HUDEP-2 (cell line): ENCODE measurements around the gene COBL.

ENCODE experiments used
- DNase-seq, 76 experiments: peaks; one replicate each; lab custom pipeline; 2025; ENCODE audit not compliant: unreplicated experiment in 76 of 76; lab: John Stamatoyannopoulos, UW

COBL gene

DNA sequence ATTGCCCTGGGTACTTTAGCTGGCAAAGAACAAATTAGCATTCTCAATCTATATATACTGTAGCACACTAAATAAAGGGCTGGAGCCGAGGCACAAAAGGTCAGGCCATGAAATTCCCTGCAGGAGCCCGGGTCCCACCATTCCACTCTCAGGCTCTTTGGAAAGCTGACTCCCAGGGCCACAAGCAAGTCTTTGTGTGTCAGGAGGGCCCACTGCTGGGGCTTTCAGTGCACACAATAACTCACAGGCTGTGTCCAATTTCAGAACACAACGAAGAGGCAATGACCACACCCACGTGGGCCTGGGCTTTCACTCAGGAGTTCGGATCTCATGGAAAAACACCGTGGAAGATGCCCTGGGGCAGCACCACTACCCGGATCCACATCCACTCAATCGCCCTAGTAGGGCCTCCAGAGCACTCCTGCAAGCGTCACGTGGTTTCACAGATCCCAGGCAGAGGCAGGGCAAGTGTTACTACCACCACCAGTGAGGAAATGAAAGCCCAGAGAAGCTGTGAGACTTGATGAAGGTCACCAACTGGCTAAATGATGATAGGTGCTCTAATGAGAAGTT is 60.3 kb downstream of the COBL start:
- no peak for DNase-seq

DNA sequence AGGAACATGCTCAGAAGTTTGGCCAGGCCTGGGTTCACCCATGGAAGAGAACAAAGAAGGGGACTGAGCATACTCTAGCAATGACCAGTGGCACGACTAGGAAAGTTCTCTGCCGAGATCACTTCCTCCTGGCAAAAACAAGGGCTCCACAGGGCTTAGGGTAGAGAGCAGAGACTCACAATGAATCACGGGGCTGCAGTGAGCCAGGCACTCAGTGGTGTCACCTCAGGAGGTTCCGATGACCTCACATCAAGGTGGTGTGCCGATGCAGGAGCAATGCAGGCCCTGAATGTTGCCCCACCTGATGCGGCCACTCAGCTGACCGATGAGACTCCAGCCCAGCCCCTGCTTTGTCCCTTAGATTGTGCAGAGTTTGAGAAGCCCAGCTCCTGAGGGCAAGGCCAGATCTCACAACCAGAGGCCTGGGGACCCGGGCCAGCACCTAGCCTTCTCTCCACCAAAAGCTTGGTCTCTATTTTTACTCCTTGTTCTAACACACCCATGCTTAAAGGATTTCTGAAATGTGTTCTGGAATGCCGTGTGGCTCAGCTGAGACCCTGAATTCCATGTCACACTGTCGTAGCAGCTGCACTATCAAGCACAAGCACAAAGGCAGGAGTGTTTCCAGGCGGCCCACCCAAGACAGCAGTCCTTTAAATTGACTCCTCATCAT is 60.9 kb downstream of the COBL start:
- DNase-seq: no peak

DNA sequence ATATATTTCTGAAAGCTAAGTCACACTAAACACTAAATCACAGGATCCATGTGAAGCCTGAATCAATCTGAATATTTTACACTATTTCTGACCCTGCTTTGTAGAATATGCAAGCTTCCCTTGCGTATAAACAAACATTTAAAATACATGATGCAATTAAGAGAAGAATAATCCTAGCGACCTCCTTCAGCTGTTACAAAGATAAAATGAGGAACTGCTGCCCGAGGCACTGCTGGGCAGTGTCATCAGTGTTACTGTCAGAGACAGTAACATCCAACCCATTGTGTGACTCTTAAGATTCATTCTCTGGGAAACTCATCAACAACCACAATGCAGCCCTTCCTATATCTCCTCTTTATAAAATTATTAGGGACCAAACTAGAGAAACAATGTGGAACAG is 61.6 kb downstream of the COBL start:
- no peak for DNase-seq

DNA sequence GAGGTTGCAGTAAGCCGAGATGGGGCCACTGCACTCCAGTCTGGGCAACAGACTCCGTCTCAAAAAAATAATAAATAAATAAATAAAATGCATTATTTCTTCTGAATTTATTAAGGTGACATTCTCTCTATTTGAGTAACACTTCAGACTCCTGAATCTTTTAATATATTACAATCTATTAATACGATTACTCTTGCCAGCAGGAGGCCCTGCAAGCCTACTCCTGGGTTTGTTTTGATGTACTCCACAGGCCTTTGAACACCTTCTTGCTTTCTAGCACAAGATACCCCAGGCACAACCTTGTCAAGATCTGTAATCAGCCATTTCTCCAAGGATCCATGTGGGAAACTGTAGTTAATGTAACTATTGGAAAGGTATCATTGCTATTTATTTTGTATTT is 63.5 kb downstream of the COBL start:
- no peak for DNase-seq

DNA sequence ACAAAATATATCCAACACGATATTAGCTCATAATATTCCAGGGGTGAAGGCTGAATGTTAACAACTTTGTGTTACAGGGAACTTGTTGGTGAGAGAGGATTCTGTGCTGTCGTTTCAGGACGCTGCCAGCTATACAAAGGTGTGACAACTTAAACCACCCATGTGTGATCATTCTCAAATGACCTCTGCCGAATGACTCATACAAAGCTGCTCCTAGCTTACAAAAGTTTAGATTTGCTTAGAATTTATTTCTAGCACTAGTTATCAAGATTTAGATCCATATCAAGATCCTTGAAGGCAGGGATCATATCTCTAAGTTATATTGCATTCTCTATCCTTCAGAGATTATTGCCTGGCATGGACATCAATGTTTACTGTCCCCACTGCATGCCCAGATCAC is 65.3 kb downstream of the COBL start:
- no peak for DNase-seq

DNA sequence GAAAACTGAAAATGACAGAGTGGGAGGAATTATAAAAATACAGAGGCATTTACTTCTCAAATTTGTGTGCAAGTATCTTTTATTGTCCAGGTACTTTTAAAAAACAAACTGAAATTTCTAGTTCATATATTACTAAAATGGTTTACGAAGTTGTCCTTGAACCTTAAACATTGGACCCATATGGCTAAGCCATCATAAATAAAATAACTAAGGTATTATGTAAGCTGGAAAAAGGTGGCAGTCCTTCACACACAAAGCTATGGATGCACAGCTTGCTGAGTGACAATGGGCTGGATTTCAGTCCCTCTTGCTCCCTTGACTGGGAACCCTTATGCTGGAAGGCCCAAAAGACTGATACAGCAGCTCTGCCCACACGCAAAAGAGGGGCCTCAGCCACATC is 66.1 kb downstream of the COBL start:
- no peak for DNase-seq

DNA sequence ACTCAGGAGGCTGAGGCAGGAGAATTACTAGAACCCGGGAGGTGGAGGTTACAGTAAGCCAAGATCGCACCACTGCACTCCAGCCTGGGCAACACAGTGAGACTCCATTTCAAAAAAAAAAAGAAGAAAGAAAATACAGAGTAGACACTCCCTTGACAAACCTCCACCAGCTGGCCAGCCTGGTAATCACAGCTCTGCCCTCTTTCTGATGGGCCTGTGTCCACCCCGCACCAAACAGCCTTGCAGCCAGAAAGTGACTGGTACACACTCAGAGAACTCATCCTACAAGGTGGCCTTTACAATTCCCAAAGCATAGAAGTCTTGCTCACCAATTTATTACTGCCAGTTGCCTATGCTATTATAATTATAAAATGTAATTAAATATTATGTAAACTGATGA is 66.6 kb downstream of the COBL start:
- no peak for DNase-seq

DNA sequence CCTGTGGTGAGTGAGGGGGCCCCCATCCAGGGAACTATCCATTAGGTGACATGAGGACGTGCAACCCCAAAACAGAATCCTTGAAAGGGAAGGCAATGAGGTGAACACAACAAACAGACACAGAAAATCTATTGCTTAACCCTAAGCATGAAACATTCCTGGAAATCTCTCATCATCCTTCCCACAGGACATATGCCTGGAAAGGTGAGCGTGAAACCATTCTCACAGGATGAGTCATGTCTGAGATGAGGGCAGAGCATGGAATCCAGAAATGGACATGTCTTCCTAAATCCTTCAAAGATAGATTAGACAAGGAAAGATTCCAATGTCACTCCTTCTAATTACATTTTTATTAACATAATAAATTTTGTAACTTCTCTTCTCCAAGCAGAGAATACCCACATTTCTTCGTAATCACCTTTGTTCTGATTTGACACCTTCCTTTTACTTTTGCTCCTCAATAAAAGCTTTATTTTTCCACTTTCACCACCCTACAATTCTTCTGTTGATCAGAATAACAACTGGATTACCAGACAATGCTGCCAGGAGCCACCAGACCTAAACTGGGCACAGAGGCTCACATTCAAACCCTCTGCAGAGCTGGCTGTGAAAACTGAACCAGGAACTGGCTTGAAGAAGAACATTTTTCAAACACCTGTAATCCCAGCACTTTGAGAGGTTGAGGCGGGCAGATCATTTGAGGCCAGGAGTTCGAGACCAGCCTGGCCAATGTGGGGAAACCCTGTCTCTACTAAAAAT is 67.2 kb downstream of the COBL start:
- no peak for DNase-seq

DNA sequence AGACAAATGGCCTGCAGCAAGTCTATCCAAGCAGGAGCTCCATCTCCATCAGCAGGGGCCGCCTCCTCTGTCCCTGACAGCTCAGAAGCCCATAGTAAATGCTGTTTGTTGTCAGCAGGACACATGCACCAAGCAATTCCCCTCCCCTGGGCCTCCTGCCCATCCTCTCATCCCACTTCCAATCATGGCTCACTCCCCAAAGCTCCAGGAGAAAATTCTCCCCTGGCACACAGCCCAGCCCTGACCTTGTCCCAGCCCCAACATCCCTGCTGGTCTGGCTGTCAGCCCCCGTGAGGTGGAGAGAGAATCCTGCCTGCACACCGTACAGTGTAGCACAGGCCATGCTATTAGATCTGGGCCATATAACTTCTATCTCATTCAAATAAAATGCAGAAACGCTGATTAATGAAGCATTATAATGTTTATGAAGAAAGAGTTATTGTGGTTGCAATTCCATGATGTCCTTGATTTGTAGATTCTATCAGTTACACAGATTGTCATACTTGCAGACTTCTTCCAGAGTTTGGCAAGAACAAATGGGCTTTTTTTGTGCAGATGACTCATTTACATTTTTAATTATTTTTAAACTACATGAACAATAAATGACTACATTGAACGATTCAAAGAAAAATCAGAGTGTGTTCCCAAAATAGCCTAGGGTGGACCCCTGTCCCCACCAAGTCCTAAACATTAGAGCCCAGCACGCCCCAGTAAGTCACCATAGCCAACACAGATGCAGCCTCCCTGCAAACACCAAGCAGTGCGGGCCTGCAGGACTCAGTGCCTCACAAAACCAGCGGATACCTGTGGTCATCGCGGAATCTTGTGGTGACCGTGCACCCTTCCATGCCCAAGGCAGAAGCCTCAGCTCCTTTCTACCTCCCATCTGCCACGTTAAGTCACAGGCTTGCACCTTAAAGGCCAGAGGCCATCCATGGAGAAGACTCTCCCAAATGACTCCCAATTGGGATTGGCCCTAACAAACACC is 70.1 kb downstream of the COBL start:
- no peak for DNase-seq

DNA sequence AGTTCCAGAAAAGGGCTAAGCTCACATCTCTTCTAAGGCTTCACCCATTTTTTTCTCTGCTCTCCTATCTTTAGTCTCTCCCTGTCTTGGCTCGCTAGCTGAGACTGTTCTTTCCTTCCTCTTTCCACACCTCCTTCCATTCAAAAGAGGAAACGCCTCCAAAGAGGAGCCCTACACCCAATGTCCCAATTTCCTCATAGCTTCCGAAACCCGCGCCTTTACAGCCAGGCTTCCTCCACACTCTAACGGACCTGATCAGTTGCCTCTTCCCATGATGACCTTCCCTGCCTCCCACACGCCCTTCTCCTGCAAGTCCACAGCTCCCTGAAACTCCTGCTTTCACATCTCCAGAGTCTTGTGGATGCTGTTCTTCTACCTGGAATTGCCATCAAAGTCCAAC is 71.7 kb downstream of the COBL start:
- DNase-seq: no peak

DNA sequence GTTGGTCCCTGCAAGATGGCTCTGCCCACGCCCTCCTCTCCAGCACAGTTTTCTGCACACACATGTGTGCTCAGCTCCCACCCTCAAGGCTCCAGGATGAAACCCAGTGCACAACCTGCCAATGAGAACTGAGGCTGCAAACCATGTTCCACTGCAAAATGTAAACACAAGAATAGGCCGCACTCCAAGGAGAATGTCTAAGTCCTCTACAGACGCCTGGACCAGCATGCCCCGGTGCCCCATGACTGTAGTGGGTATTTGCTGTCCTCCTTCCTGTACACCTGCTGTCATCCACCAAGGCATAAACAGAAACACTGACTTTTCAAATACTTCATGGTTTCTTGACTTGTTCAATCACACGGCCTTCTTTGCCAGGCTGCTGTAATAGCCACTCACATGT is 72.6 kb downstream of the COBL start:
- DNase-seq: no peak

DNA sequence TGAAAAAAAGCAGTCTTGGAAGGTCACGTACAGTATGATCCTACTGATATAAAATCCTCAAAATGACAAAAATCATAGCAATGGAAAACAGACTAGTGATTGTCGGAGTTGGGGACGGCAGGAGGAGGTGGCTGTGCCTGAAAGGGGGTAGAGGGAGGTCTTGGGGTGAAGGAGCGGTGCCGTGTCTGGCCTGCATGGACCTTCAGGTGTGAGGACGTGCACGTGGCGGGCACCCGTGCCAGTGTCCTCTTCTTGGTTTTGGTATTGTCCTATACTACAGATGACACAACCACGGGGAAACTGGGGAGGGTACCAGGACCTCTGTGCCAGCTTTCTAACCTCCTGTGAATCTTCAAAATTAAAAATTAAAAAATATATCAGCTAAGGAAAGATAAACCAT is 73.0 kb downstream of the COBL start:
- DNase-seq: no peak

DNA sequence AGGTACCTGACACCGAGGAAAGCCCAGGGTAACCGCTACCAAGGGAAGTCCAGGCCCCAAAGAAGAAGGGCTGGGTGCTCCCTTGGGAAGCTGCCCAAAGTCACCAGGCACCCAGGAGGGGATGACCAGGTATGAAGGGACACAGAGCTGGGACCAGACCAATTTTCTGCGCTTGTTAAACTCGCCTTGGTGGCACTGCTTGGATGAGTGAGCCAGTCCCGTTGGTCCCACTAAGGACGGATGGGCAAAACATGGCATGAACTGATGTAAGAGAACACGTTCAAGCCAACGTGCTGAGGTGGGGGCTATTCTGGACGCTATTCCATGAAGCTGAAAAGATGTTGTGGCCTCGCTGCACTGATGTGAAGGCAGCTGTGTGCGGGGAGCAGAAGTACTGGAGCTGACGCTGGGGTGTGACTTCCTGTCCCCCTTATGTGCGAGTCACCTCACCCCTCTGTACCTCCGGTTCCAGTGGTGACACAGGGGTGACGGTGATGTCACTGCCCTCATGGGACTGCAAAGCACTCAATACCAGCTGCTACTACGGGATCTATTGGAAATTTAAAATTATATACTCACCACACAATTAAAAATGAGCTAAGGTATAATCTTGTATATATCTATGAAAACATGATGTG is 73.6 kb downstream of the COBL start:
- no peak for DNase-seq

DNA sequence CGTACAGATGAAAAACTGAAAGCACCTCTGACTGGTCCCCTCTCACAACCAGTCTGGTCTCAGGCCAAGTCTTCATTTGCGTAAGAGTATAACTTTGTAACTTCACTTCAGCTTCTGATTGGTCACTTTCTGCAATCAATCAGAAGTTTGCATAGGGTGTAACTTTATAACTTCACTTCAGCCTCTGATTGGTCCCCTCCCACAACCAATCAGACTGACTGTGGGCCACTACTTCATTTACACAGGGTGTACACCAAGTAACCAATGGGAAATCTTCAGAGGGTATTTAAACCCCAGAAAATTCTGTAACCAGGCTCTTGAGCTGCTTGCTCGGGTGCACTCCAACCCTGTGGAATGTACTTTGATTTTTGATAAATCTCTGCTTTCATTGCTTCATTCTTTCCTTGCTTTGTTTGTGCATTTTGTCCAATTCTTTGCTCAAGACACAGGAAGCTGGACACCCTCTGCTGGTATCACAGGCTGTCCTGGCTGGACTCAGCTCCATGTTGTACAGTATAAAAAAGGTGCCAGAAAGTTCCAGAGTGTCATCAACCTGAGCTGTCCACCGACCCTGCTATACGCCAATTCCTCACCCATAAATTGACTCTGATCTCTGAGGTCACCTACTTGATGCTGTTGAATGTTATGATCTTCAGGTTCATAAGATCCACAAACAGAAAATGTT is 74.5 kb downstream of the COBL start:
- no peak for DNase-seq

DNA sequence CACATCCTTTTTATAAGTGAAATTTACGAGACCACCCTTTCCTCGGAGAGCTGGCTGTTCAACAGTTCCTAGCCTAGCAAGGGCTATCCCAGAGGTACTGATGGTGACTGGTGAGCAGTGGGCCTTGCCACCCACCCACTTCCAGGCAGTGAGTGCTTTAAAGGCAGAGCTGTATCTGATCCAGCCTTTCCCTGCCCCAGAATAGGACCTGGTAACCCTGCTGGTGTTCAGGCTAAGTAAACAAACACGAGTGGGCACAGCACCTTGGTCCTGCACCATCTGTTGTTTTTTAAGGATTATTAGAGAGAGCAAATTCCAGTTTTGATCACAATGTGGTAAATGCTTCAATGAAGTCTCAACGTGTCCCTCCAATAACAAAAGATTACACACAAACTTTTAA is 75.7 kb downstream of the COBL start:
- no peak for DNase-seq

DNA sequence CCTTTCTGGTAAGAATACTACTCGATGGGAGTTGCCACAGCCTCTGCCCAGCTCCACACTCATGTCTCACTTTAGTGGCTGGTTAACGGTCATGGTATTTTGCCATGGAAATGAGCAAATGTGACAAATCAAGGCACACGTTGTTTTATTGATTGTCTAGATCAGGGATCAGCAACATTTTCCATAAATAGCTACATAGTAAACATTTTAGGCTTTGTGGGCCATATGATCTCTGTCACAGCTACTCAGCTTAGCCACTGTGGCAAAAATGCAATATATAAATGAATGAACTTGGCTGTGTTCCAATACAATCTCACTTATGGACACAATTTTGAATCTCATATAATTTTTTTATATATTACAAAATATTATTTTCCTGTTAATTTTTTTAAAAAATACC is 76.9 kb downstream of the COBL start:
- no peak for DNase-seq

DNA sequence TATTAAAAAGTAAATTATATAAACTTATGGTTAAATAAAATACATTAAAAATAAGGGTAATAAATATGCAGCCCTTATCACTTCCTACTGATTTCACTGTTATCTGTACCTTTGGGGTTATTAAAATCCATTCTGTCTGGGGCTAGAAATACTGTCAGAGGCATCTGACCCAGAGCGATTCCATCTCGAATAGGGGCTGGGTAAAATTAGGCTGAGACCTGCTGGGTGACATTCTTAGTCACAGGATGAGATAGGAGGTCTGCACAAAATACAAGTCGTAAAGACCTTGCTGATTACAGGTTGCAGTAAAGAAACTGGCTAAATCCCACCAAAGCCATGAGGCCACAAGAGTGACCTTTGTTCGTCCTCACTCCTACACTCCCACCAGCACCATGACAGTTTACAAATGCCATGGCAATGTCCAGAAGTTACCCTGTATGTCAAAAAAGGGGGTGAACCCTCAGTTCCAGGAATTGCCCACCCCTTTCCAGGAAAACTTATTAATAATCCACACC is 77.6 kb downstream of the COBL start:
- DNase-seq: no peak

DNA sequence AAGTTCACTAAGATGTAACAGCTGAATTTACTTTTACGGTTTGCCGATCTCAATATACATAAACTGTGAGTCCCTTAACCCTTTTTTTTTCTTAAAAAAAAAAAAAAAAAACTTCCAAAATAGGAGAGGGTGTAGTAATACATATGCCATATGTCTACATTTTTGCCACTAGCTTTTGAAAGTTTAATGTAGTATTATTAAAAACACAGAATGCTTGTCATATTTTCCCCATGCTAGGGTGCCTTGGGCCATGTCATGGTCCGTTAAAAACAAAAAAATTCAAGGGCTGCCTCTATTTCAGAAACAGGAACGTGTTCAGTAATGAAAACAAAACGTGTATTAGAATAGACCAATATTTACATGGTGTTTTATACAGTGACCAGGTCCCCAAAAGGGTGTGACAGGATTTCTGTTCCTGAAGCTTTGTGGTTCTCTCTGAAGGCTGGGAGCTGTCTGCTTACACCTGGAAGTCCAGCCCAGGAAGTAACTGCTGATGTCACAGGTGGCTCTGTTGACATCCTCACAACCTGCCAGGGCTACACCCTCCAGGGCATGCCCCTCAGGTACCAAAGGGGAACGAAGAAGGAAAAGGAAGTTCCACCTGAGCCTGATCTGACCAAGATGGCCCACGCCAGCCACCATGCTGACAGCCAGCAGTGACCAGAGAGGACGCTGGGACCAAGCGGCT is 79.0 kb downstream of the COBL start:
- no peak for DNase-seq

DNA sequence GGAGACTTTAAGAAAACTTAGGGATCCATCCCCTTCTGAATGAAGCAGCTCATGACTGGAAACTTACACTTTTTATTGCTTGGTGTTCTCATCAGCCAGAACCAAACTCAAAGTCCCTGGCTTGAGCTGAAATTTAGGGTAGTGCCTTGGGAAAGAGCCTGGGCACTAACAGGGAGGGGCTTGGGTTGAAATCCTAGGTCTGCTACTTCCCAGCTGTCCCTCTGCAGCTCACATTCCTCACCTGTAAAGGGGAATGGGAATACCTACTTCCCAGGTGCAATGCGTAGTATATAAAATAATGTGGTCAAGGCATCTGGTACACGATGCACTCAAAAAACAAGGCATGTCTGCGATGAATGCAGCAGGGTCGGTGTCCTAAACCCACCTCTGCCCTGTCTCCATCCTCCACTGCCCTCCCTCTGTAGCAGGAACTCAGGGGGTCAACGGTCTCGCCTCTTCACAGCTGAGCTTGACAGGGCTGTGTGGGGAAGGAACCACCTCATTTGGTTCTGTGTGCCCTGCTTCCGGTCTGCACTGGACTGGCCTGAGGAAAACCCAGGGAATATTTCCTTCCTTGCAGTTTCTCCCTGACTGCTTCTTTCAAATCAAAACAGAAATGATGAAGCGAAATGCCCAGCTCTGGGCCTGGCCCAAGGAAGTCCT is 80.0 kb downstream of the COBL start:
- DNase-seq: no peak
